ENCODE measurements around the gene GIT2.

The GIT2 gene

DNA sequence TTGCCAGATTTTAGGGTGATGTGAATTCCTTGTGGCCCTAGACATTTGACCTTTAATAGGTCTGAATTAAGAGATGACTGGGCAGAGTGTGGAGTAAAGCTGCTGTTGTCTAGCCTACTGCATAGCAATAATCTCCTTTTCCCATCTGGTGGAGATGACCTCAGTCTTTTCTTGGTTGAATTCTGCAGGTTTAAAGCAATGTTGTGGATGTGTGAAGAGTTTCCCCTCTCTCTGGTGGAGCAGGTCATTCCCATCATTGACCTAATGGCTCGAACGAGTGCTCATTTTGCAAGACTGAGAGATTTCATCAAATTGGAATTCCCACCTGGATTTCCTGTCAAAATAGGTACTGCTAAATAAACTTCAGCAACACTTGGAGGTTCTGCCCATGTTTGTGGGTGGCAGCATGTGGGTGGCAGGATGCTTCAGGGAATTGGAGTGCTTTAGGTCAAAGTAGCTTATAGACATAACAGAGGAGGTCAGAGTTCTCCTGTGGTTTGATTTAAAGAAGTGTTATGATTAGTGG is 33.2 kb upstream of the GIT2 start:
- no peak for DNase-seq (ENCODE audit: extremely low read depth, low read depth)
- TF ChIP-seq, protein P1, sequence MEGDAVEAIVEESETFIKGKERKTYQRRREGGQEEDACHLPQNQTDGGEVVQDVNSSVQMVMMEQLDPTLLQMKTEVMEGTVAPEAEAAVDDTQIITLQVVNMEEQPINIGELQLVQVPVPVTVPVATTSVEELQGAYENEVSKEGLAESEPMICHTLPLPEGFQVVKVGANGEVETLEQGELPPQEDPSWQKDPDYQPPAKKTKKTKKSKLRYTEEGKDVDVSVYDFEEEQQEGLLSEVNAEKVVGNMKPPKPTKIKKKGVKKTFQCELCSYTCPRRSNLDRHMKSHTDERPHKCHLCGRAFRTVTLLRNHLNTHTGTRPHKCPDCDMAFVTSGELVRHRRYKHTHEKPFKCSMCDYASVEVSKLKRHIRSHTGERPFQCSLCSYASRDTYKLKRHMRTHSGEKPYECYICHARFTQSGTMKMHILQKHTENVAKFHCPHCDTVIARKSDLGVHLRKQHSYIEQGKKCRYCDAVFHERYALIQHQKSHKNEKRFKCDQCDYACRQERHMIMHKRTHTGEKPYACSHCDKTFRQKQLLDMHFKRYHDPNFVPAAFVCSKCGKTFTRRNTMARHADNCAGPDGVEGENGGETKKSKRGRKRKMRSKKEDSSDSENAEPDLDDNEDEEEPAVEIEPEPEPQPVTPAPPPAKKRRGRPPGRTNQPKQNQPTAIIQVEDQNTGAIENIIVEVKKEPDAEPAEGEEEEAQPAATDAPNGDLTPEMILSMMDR (IDR thresholded peaks at IDR 0.05; ENCODE audit: low read depth, low read length), result no peak

DNA sequence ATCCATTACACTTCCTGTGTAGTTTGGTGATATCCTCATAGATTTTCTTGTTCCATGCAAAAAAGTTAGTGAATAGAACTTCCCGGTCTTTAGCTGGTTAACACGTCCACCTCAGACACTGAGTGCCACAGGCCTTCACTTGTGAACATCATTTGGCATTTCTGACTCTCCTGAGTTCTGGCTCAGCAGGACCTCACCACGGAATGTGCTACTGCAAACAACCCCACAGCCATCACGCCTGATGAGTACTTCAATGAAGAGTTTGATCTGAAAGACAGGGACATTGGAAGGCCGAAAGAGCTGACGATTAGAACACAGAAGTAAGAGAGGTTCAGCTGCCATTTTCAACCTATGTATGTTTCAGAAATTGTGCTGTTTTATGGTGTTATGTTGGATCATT is 32.2 kb upstream of the GIT2 start:
- no peak for DNase-seq (ENCODE audit: extremely low read depth, low read depth)
- TF ChIP-seq, protein P1 (IDR thresholded peaks at IDR 0.05; ENCODE audit: low read depth, low read length), result no peak

DNA sequence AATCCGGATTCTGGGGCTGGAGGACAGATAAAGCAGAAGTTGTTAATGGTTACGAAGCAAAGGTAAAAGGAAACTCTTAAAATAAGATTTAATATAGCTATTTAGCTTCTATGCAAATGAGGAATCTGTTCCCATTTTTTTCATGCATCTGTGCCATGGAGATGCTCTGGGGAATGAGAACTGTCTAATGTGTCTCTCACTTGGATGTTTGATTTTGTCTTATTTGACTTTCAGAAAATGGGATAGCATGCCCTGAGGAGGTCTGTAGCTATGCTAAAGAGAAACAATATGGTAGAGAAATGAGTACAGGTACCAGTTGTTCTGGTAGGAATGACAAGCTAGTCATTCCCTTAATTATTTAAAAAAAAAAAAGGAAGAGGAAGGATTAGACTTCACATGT is 27.9 kb upstream of the GIT2 start:
- TF ChIP-seq, protein P1 (IDR thresholded peaks at IDR 0.05; ENCODE audit: low read depth, low read length), result no peak
- DNase-seq (ENCODE audit: extremely low read depth, low read depth), result no peak

DNA sequence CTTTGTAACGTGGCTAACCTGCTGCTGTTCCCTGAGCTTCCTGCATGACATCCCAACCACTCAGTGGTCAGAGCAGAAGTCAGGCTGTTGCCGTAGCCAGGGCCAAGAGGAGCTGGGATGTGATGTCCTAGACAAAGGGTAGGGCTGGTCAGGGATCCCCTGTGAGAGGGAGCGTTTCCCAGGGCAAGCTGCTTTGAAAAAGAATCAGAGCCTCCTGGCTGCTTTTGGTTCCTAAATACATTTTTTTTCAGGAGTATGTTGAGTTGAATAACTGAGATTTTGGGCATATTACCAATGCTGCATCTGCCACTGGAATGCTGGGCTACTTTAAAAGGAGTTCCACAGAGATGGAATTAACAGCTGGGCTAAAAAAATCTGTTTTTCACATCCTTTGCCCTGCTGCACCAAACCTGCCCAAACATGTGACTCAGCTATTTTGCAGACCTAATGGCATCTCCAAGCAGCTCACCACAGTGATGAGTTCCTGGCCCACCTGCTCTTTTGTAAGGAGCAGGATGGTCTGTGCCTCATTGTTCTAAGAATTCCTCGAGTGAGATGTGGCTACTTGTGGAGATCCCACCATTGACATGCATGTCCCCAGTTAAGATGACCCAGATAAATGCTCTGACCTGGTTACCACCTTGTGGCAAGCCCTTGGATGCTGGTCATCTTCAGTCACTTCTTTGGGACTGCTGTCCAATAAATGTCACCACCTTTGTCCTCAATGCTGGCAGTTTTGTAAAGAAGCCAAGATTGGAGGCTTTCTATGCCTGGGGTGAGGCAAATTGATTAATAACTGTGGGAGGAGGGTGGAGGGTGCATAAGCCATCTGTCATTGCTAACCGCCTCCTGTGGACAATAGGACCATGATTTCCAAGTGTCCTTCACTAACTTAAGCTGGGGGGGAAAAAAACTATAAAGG is 27.2 kb upstream of the GIT2 start:
- TF ChIP-seq, protein P1 (IDR thresholded peaks at IDR 0.05; ENCODE audit: low read depth, low read length), result no peak
- peak; percentile 49 for DNase-seq (ENCODE audit: extremely low read depth, low read depth)

DNA sequence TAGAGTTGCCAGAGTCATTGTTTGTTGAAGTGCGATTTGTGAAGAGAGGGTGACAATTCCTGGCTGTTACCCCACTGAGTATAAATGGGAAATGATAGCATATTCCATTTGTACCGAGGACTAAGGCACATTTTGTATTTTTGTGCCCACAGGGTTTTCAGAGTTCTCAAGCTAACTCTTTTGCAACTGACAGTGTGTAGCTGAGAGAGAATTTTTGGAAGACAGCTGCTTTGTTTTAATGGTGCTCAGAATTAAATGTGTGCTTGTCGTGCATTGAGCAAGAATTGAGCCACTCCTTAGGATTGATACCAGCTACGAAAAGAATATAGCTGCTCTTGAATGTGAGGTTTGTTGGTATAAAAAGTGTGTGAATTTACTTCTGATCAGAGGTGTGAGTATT is 24.8 kb upstream of the GIT2 start:
- TF ChIP-seq, protein P1 (IDR thresholded peaks at IDR 0.05; ENCODE audit: low read depth, low read length), result no peak
- DNase-seq (ENCODE audit: extremely low read depth, low read depth), result no peak

DNA sequence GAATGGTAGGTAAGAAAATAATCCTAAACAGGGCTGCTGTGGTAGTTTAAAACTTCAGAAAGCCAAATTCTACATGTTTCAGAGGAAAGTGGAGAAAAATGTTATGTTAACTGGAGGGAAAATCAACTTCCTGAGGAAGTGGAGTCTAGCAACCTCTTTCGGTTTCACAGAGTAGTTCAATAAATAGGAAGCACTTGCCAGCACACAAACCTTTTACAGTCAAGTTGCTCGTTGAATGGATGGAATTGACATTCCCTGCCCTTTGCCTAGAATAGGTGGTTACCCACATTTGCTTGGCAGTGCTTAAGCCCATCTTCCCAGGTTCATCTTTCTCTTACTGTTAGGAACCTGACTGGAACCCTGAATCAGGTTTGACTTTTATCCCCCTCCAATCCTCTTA is 19.0 kb upstream of the GIT2 start:
- TF ChIP-seq, protein P1 (IDR thresholded peaks at IDR 0.05; ENCODE audit: low read depth, low read length), result no peak
- no peak for DNase-seq (ENCODE audit: extremely low read depth, low read depth)

DNA sequence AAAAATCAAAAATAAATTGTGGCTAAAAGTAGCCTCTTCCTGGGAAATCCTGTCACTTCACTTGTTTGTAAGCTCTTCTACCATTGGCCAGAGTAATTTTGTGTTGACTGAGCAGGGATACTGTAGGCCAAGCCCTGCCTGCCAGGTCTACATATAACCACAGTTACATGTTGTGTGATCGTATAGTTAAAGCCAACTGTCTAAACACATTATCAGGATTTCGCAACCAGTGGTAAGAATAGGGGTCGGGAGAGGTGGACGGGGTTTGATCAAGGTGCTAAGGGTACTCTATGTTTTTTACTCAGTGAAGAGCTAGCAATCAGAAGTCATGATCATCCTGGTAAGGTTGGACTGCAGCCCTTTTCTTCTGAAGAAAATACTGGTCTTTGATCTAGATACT is 16.5 kb upstream of the GIT2 start:
- DNase-seq (ENCODE audit: extremely low read depth, low read depth), result no peak
- TF ChIP-seq, protein P1 (IDR thresholded peaks at IDR 0.05; ENCODE audit: low read depth, low read length), result no peak
